Measurements from ENCODE around the gene ING3.
"Not testable (repeated sequence)": the region's sequence is repeated elsewhere in the genome, so short reads cannot be mapped to it uniquely, and the experiment has no call there.

ING3 gene

DNA sequence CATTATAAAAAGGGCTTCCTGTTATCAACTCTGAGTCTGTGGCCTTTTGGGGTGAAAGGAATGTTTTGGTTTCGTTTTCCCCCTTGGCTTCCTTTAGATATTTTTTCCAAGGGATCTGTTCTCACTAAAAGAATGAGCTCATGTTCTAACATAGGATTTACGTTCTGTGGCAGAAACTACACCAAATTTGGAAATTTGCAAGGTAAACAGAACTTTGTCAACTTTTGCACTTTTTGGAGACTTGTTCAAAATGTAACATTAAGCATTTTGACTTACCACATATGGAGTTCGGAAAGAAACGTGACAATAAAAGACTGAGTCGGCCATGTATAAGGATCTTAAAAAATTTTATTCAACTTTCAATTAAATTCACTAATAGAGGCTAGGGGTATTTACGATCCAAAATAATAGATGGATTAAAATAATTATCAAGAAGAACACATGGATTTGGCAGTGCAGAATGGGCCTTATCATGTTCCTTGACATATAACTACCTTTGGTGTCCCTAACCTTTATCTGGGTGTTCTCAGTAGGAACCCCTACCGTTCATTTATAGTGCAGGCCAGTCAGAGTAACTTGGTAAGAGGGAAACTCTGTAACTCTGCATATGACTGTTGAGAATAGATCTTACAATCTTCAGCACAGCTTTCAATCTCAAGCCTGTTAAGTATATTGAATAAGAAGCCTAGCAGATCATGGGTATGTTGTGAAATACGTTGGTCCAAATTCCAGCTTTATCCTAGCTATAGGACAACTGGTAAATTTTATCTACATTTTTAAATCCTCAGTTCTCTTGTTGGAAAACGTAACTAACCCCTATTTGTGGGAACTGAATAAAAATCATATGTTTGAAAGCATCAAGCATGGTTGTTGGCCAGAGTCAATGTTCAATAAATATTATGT lies 49.8 kb downstream of the ING3 start:
- in situ Hi-C loops (cut with MboI; ENCODE audit: low sequenced_read_pairs), result no loop called here

DNA sequence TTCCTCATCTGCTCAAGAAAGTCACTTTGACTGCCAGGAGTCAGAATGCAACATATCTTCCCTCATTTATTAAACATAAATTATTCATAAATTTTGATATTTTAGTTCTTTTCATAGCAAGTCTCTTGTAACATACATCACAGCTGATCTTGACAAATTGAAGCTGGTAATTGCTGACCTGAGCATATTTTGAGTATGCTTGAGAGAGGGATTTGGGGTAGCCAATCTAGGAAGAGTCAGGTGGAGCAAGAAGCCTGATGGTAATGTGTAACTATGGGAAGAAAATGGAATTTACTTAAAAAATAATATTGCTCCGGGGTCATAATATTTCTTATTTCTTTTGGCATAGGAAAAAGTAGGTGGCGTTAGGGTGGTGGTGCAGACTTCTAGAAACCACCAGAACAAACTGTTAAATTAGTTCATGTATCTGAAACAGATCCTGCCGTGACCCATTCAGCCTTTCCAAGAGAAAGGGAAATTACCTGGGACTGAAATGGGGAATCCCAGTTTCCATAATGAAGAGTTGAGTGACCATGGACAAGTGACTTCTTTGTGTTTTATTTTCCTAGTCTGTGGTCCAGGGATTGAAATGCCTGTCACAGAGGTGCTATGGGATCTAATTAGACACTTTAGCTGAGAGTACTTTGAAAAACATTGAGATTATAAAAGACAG lies 50.8 kb downstream of the ING3 start:
- in situ Hi-C loops (cut with MboI; ENCODE audit: low sequenced_read_pairs), result no loop called here

GRCh38 chr7:121002048-121002756 lies 51.6 kb downstream of the ING3 start:
- in situ Hi-C loops (cut with MboI; ENCODE audit: low sequenced_read_pairs), result no loop called here

GRCh38 chr7:121002757-121003200 lies 52.2 kb downstream of the ING3 start:
- in situ Hi-C loops (cut with MboI; ENCODE audit: low sequenced_read_pairs), result no loop called here

DNA sequence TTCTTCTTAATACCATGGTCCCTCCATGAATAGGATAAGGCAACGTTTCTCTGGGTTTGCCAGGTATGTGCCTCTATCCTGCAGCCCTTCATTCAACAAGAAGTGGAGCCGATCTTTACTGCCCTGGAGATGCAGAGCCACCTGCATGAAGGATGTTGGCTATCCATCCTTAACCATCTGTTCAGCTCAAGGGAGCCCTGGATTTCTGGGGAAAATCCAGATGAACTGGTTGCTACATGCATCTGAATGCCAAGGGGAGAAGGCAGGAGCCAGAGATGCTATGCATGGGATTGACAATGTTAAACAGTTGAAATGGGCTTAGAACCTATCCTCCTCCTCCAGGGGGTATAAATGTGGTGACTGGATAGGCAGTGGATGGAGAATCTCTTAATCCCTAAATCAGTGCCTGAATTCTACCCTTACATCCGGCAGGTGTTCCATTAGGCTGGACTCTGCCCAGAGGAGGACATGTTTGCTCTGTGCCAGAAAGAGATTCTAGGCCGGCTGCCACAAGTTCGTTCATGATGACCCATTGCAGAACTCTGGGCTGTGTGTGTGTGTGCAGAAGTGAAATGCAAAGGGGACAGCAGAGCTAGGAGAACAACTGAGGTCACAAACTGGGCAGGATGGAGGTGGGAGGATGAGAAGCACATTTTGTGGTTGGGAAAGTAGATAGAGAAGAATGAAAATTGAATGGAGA lies 53.6 kb downstream of the ING3 start:
- in situ Hi-C loops (cut with MboI; ENCODE audit: low sequenced_read_pairs), result no loop called here

DNA sequence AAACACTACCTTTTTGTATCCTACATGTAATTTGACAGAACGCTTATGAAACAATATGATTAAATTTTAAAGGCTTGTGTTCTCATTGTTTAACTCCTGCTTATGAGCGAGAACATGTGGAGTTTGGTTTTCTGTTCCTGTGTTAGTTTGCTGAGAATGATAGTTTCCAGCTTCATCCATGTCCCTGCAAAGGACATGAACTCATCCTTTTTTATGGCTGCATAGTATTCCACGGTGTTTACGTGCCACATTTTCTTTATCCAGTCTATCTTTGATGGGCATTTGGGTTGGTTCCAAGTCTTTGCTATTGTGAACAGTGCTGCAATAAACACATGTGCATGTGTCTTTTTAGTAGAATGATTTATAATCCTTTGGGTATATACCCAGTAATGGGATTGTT lies 54.5 kb downstream of the ING3 start:
- in situ Hi-C loops (cut with MboI; ENCODE audit: low sequenced_read_pairs), result not testable (repeated sequence)

GRCh38 chr7:121005996-121006584 lies 55.5 kb downstream of the ING3 start:
- in situ Hi-C loops (cut with MboI; ENCODE audit: low sequenced_read_pairs), result no loop called here

GRCh38 chr7:121006711-121007315 lies 56.2 kb downstream of the ING3 start:
- in situ Hi-C loops (cut with MboI; ENCODE audit: low sequenced_read_pairs), result no loop called here

DNA sequence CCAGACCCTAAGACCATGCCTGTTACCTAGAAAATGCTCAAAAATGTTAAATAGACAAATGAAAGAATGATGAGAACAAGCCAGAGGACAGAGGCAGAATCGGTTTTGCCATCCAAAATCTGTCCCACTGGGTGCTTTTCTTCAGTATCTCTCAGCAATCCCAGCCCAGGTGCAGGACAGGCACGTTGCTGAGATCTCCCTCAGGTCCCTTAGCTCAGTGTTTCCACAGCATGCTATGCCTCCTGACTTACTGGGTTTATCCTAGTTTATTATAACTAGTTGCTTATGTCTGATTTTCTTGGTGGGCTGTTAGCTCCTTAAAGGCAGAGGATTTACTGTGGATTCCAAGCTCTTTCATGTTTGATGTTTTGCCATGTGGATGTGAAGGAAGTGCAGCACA lies 58.2 kb downstream of the ING3 start:
- in situ Hi-C loops (cut with MboI; ENCODE audit: low sequenced_read_pairs), result no loop called here

GRCh38 chr7:121011401-121011800 lies 60.8 kb downstream of the ING3 start:
- in situ Hi-C loops (cut with MboI; ENCODE audit: low sequenced_read_pairs), result no loop called here

DNA sequence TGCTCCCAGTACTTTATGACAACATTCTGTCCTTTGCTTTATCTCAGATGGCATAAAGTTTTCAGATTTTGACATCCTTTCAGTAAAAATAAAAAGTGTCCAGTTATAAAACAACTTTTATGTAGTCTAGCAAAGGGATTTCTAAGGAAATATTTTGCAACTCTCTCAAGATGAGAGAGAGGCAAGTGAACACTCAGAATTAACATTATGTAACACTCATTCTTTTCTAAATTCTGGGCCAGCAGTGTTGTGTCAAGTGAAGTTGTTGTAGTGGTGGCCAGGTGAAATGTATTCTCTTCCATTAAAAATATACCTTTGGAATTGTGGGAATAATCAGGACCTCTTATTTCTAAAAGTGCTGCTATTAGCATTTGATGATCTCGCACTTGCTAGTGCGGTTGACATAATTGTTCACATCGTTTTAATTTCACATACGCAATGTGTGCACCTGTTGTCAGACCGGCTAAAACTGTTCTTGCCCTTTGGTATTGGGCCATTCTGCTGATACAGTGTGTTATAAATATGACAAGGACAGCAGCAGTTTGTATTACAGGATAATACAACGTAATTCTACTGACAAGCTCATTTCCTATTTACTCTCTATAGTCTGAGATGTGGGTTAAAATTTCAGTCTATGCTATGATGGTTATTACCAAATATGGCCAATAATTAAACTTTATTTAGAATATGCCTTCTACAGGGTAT lies 61.7 kb downstream of the ING3 start:
- in situ Hi-C loops (cut with MboI; ENCODE audit: low sequenced_read_pairs), result no loop called here

DNA sequence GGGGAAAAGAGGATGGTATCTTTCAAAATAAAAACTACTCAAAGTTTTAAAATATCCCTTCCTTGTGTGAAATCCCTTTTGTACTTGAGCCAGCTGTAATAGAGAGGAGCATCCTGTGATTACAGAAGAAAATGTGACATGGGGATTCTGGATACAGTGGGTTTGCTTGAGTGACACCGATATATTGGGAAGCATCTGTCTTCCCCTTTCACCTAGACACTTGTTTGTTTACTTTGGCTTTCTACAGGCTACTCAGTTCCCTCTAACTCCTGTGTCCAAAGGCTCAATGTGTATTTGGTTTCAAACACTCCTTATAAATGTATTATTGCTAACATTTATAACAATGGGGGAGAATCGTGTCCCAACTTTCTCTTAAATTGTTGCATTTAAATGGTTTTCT lies 62.3 kb downstream of the ING3 start:
- in situ Hi-C loops (cut with MboI; ENCODE audit: low sequenced_read_pairs), result no loop called here

- in situ Hi-C loops (cut with MboI; ENCODE audit: low sequenced_read_pairs), result no loop called here
These were observed 65.0 kb downstream of the ING3 start for GRCh38 chr7:121015560-121015959.

DNA sequence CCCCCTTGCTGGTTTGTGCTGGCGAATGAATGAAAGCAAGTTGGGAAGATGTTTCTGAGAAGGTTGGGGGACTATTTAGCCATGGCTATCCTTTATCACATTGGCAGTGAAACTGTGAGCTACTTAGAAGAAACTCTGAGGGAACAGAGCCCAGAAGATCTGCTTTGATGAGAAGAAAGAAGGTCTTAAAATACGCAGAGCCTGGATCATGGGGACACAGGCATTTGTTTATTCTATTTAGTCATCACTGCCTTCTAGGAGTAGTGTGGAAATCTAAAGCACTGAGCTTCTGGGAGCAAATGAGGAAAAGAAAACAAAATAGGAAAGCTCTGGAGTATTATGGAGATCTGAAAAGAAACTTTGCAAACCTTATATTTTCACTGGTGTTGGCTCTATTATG lies 66.4 kb downstream of the ING3 start:
- in situ Hi-C loops (cut with MboI; ENCODE audit: low sequenced_read_pairs), result no loop called here

- in situ Hi-C loops (cut with MboI; ENCODE audit: low sequenced_read_pairs), result no loop called here
These were observed 67.0 kb downstream of the ING3 start for GRCh38 chr7:121017586-121017985.

GRCh38 chr7:121019018-121019417 lies 68.4 kb downstream of the ING3 start:
- in situ Hi-C loops (cut with MboI; ENCODE audit: low sequenced_read_pairs), result no loop called here

DNA sequence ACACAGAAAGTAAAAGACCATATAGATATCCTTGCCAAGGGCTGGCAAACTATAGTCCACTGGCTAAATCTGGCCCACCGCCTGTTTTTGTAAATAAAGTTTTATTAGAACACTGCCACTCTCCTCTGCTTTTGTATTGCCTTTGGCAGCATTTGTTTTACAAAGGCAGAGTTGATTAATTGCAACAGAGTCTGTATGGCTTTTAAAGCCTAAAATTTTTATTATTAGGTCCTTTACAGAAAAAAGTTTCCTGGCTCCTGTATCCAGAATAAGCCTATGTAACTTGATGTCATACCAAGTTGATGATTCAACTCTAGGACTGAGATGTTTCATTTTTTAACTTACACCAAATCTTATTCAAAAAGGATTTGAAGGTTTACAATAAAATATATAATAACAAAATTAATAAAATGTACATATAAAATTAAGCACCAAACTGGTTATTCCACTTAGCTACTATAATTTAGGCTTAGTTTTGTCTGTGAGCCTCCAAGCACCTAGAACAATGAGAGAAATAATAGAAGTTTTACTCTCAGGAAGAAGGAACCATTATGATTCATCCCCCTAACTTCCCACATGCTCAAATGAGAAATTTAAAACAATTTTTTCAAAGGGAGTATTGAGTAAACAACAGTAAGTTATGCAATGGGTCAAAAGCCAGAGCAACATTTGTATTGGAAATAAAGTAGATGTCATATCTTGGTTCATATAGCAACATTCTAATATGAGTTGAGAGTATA lies 69.8 kb downstream of the ING3 start:
- in situ Hi-C loops (cut with MboI; ENCODE audit: low sequenced_read_pairs), result no loop called here

DNA sequence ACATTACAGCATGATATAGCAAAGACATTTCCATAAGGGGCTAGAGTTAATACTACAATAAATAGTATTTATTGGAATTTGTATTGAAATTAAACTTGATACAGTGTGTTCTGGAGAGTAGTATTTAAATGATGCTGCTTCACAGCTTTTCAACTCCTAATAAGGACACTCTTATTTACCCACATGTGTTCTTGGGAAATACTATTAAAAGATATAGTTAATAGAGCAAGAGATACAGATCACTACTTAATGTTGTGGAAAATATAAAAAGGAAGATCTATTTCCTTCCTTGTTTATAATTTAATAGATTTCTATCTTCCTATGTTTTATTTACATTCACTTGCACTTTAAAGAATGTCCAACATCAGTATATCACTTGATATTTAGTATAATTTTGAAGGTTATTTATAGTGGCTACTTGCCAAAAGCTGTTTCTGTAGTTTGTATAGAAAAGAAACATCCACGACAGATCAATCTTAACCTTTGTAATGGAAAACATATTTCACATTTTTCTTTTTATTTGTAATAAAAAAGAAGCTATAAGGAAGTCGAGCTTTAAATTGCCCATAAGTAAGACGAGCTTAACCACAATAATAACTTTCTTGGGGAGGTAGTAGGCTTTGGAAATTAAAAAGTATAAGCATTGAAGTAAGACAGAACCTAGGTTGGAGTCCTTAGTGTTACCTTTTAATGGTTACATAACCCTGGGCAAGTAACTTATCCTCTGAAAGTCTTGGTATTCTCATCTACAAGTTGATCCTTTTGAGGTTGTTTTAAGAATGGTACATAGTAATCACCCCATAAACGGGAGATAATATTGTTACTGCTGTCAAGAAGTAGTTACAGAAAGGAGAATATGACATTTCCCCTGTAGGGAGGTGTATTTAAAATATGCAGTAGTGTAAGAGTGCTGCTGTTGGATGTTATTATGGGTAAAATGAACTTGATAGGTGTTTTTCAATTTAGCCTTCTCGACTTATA lies 70.7 kb downstream of the ING3 start:
- in situ Hi-C loops (cut with MboI; ENCODE audit: low sequenced_read_pairs), result no loop called here
